ENCODE data around the gene HLA-B.
A peak's percentile ranks its signal among the peaks of the same experiment; 100 is the strongest.

Gene HLA-B

DNA sequence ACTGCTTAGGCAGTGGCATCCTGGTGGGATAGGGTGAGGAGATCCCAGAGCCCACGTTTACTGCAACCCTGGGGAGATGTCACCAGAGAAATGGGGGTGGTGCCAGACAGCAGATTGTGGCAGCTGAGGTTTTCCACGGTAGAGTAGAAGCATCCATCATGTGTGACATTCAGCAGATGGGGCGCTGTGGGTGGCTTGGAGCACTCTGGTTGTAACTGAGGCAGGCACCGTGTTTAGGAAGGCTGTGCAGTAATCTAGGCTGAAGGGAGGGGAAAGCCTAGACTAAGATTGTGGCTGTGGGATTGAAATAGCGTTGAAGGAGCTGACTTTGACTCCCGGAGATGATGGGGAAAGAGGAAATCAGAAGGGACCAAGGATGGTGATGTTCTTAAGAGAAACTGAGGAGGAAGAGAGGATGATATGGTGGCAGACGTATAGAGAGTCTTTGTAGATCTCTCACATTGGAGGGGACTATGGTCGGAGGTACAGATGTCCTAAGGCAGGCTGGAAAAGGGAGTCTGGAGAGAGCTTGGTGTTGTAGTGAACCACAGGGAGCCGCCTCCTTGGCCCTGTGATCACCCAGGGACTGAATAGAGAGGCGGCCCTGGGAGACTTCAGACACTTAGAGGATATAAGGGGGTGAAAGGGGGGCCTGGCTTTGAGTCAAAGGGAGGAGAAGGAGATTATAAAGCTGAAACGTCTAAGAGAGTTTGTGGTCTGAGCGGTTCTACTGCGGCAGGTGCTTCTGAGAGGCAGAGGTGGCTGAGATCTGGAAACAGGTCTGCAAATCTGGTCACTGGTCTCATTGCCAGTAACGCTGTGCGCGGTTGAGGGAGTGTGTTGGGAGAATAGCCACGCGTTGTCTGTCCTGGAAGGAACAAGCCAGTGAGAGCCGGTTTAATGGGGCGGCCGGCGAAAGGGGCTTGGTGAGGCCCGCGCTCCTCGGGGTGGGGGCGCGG lies 45.6 kb upstream of the HLA-B start:
- H3F3A ChIP-seq (ENCODE audit: insufficient read depth, low read length) = peaks cover 30% of the 10 kb centered on the region
- H3K4me3 ChIP-seq (ENCODE audit: low read length) = peak overlapping the region; percentile 73
- TF ChIP-seq EZH2phosphoT487 (IDR thresholded peaks at IDR 0.05; ENCODE audit: low read length) (no peak), EZH2 (optimal IDR thresholded peaks at IDR 0.05; ENCODE audit: low read depth, low read length) (no peak)
- TF ChIP-seq, protein P1, sequence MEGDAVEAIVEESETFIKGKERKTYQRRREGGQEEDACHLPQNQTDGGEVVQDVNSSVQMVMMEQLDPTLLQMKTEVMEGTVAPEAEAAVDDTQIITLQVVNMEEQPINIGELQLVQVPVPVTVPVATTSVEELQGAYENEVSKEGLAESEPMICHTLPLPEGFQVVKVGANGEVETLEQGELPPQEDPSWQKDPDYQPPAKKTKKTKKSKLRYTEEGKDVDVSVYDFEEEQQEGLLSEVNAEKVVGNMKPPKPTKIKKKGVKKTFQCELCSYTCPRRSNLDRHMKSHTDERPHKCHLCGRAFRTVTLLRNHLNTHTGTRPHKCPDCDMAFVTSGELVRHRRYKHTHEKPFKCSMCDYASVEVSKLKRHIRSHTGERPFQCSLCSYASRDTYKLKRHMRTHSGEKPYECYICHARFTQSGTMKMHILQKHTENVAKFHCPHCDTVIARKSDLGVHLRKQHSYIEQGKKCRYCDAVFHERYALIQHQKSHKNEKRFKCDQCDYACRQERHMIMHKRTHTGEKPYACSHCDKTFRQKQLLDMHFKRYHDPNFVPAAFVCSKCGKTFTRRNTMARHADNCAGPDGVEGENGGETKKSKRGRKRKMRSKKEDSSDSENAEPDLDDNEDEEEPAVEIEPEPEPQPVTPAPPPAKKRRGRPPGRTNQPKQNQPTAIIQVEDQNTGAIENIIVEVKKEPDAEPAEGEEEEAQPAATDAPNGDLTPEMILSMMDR (IDR thresholded peaks at IDR 0.05; ENCODE audit: low read length) = no peak
- peak overlapping the region; percentile 85 for H2AFZ ChIP-seq (ENCODE audit: low read length)
- peak; percentile 56 for DNase-seq
- H3K79me2 ChIP-seq (ENCODE audit: low read length) = peaks cover 56% of the 10 kb centered on the region
- H3K27ac ChIP-seq (ENCODE audit: low read length) = peak overlapping the region; percentile 38; the same call in 1 of the 2 replicates
- H3K9ac ChIP-seq (ENCODE audit: low read length) = peak overlapping the region; percentile 26; the same call in 1 of the 2 replicates
- H4K20me1 ChIP-seq (ENCODE audit: insufficient read depth, low read length) = no peaks in the 10 kb centered on the region
- H3K4me2 ChIP-seq (ENCODE audit: low read depth, low read length) = peak overlapping the region; percentile 97
- H3K27me3 ChIP-seq (replicated peaks; ENCODE audit: insufficient read depth, low read length) = no peaks in the 10 kb centered on the region
- H3K9me3 ChIP-seq (replicated peaks; ENCODE audit: insufficient read depth, low read length) = no peaks in the 10 kb centered on the region
- H3K9me2 ChIP-seq (replicated peaks; ENCODE audit: insufficient read depth, low read length) = no peaks in the 10 kb centered on the region
- peaks cover 16% of the 10 kb centered on the region for H3K4me1 ChIP-seq (ENCODE audit: low read length)
- H3K36me3 ChIP-seq (replicated peaks; ENCODE audit: insufficient read depth, low read length) = no peaks in the 10 kb centered on the region

DNA sequence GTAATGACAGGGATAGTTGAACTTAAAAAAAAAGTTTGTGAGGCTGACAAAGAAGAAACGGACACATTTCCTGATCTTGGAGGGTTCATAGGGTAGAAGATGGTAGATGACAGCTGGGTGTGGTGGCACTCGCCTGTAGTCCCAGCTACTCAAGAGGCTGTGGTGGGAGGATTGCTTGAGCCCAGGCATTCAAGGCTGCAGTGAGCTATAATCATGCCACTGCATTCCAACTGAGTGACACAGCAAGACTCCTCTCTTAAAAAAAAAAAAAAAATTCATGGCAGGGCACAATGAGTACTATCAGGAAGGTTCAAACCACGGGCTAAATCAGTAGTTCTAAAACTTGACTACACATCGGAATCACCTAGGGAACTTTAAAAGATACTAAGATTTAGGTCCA lies 44.4 kb upstream of the HLA-B start:
- Histone ChIP-seq H4K20me1 (ENCODE audit: insufficient read depth, low read length) (no peaks in the 10 kb centered on the region), H3K79me2 (ENCODE audit: low read length) (peaks cover 44% of the 10 kb centered on the region), H3K36me3 (replicated peaks; ENCODE audit: insufficient read depth, low read length) (no peaks in the 10 kb centered on the region), H3F3A (ENCODE audit: insufficient read depth, low read length) (peaks cover 30% of the 10 kb centered on the region), H3K4me1 (ENCODE audit: low read length) (peaks cover 24% of the 10 kb centered on the region), H3K9ac (ENCODE audit: low read length) (no peak overlapping the region), H3K27ac (ENCODE audit: low read length) (no peak overlapping the region), H2AFZ (ENCODE audit: low read length) (no peak overlapping the region), H3K4me2 (ENCODE audit: low read depth, low read length) (peak overlapping the region; percentile 97), H3K9me3 (replicated peaks; ENCODE audit: insufficient read depth, low read length) (no peaks in the 10 kb centered on the region), H3K9me2 (replicated peaks; ENCODE audit: insufficient read depth, low read length) (no peaks in the 10 kb centered on the region), H3K4me3 (ENCODE audit: low read length) (peak overlapping the region; percentile 85; the same call in 1 of the 2 replicates), H3K27me3 (replicated peaks; ENCODE audit: insufficient read depth, low read length) (no peaks in the 10 kb centered on the region)
- TF ChIP-seq EZH2phosphoT487 (IDR thresholded peaks at IDR 0.05; ENCODE audit: low read length) = no peak
- no peak for TF ChIP-seq EZH2 (optimal IDR thresholded peaks at IDR 0.05; ENCODE audit: low read depth, low read length)
- TF ChIP-seq, protein P1 (IDR thresholded peaks at IDR 0.05; ENCODE audit: low read length) = no peak
- no peak for DNase-seq

DNA sequence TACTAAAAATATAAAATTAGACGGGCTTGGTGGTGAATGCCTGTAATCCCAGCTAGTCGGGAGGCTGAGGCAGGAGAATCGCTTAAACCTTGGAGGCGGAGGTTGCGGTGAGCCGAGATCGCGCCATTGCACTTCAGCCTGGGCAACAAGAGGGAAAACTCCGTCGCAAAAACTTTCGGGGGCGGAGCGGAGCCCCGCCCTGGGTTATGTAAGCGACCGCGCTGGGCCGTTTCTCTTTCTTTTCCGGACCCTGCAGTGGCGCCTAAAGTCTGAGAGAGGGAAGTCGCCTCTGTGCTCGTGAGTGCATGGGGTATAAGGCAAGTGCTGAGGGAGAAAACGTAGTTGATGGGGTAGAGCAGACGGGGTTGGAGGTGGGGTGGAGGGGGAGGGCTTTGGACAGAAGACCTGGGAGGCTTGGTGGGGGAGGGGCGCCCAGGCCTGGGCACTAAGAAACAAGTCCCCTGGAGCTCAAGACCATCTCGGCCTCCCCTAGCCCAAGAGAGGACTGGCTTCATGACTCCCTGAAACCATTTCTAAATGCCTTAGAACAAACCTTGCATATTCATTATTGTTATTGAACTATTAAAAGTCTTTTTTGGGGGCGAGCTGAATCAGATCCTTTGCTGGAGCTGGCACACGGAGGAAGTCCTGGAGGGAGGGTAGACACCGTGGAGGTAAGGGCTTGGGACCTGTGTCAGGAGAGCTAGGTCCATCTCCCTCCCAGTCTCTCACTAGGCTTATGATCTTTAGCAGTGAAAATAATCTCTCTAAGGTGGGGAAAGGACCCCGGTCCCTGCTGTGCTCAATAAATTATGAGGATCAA lies 43.7 kb upstream of the HLA-B start:
- H3F3A ChIP-seq (ENCODE audit: insufficient read depth, low read length) = peaks cover 30% of the 10 kb centered on the region
- peaks cover 27% of the 10 kb centered on the region for H3K4me1 ChIP-seq (ENCODE audit: low read length)
- no peaks in the 10 kb centered on the region for H3K27me3 ChIP-seq (replicated peaks; ENCODE audit: insufficient read depth, low read length)
- H3K27ac ChIP-seq (ENCODE audit: low read length) = peak overlapping the region; percentile 46; the same call in 1 of the 2 replicates
- no peaks in the 10 kb centered on the region for H3K9me3 ChIP-seq (replicated peaks; ENCODE audit: insufficient read depth, low read length)
- no peaks in the 10 kb centered on the region for H4K20me1 ChIP-seq (ENCODE audit: insufficient read depth, low read length)
- H3K9me2 ChIP-seq (replicated peaks; ENCODE audit: insufficient read depth, low read length) = no peaks in the 10 kb centered on the region
- peak overlapping the region; percentile 92 for H2AFZ ChIP-seq (ENCODE audit: low read length)
- TF ChIP-seq, protein P1 (IDR thresholded peaks at IDR 0.05; ENCODE audit: low read length) = no peak
- TF ChIP-seq EZH2phosphoT487 (IDR thresholded peaks at IDR 0.05; ENCODE audit: low read length) (no peak), EZH2 (optimal IDR thresholded peaks at IDR 0.05; ENCODE audit: low read depth, low read length) (no peak)
- H3K9ac ChIP-seq (ENCODE audit: low read length) = peak overlapping the region; percentile 65
- H3K4me2 ChIP-seq (ENCODE audit: low read depth, low read length) = peak overlapping the region; percentile 97
- DNase-seq = peak; percentile 72
- H3K79me2 ChIP-seq (ENCODE audit: low read length) = peaks cover 37% of the 10 kb centered on the region
- no peaks in the 10 kb centered on the region for H3K36me3 ChIP-seq (replicated peaks; ENCODE audit: insufficient read depth, low read length)
- peak overlapping the region; percentile 85 for H3K4me3 ChIP-seq (ENCODE audit: low read length)
